Activated CD4-positive, alpha-beta memory T cell treated with anti-CD3 and anti-CD28 coated beads for 36 hours (primary cell): ENCODE measurements around the gene ZSCAN31. TPM values are rescaled to one million over a fixed set of nuclear protein-coding genes. Genes with fewer than 3 reads are reported as not detected.

Source experiments
- CTCF ChIA-PET: fragments of 350-600 bp; sonication (Branson Sonifier 250); formaldehyde crosslinking; loops from one replicate; lab custom pipeline; 2021; ENCODE audit warnings: antibody characterized with exemption, inconsistent platforms; lab: Charles Lee
- POLR2A ChIA-PET: fragments of 350-600 bp; sonication (Branson Sonifier 250); formaldehyde crosslinking; loops from one replicate; lab custom pipeline; 2021; ENCODE audit warnings: antibody characterized with exemption; lab: Charles Lee
- DNase-seq: peaks from one replicate; pipeline ENCODE4 v3.0.0-alpha.2; 2020
- H3K27ac Mint-ChIP-seq: one replicate; pipeline ENCODE4 v1.8.0; 2021; ENCODE audit warnings: mixed read lengths
- H3K27me3 Mint-ChIP-seq: one replicate; pipeline ENCODE4 v1.8.0; 2021; ENCODE audit warnings: mixed read lengths
- H3K36me3 Mint-ChIP-seq: one replicate; pipeline ENCODE4 v1.8.0; 2021; ENCODE audit warnings: mixed read lengths
- H3K4me1 Mint-ChIP-seq: one replicate; pipeline ENCODE4 v1.8.0; 2021; ENCODE audit warnings: low read depth, mixed read lengths
- H3K4me3 Mint-ChIP-seq: one replicate; pipeline ENCODE4 v1.8.0; 2021; ENCODE audit warnings: mild to moderate bottlenecking, mixed read lengths
- H3K9me3 Mint-ChIP-seq: one replicate; pipeline ENCODE4 v1.8.0; 2021; ENCODE audit warnings: mixed read lengths
- intact Hi-C: fragments of 100-400 bp; cut with micrococcal nuclease; formaldehyde crosslinking; loops from one replicate; pipeline ENCODE4 v1.15.1; 2023
- total RNA-seq, 2 experiments: library from RNA; stranded (reverse); gene quantifications; one replicate each; pipeline ENCODE4 v1.2.3, GENCODE V29; 2021

ZSCAN31 gene
- 1 to 10 TPM in 1 of 2 experiments, under 1 TPM in 1; 0.77 to 1.6 TPM for total RNA-seq

GRCh38 chr6:28335564-28336283 is at the start of gene ZSCAN31:
ZSCAN31 (minus strand) TSS chr6:28336148; CDS start chr6:28329683, 6,465 bp downstream.
- Mint-ChIP-seq H3K27ac (no peak within 1 kb of the TSS), H3K4me3 (no peak within 1 kb of the TSS), H3K27me3 (no peaks in the 10 kb centered on the region), H3K4me1 (no peaks in the 10 kb centered on the region), H3K36me3 (peaks cover 11% of the 10 kb centered on the region), H3K9me3 (peaks cover 12% of the 10 kb centered on the region)
- peak; percentile 88 for DNase-seq
- ChIA-PET POLR2A (interaction anchor here (1.0 to 1.5 kb wide), 5 partner anchors 68 to 497 kb away, joined by 3 to 6 read pairs (median 3); partner anchors contain the start of genes ZKSCAN8 and ZSCAN26), CTCF (interaction anchor here (2.9 kb wide), 1 partner anchor 20 kb away, joined by 15 read pairs; no protein-coding TSS in a partner anchor)
- intact Hi-C loops = loop anchor here (1.0 to 5.0 kb wide), 4 partner anchors 14 to 198 kb away; partner anchors contain the start of genes ZKSCAN3 and ZSCAN26

GRCh38 chr6:28384143-28384533 is 48.2 kb upstream of the ZSCAN31 start:
- CTCF ChIA-PET = interaction anchor here (1.9 kb wide), 1 partner anchor 28 kb away, joined by 7 read pairs; no protein-coding TSS in a partner anchor
- H3K4me1 Mint-ChIP-seq = no peaks in the 10 kb centered on the region
- no peak for DNase-seq
- H3K9me3 Mint-ChIP-seq = peaks cover 11% of the 10 kb centered on the region
- peaks cover 74% of the 10 kb centered on the region for H3K36me3 Mint-ChIP-seq
- POLR2A ChIA-PET = no interaction called here
- H3K27me3 Mint-ChIP-seq = no peaks in the 10 kb centered on the region
- intact Hi-C loops = no loop called here
- no peak overlapping the region for H3K27ac Mint-ChIP-seq
- no peak overlapping the region for H3K4me3 Mint-ChIP-seq

- Mint-ChIP-seq H3K4me1 (no peaks in the 10 kb centered on the region), H3K36me3 (peaks cover 71% of the 10 kb centered on the region), H3K27me3 (no peaks in the 10 kb centered on the region), H3K9me3 (peaks cover 11% of the 10 kb centered on the region), H3K27ac (no peak overlapping the region), H3K4me3 (peak overlapping the region; percentile 33)
- peak; percentile 42 for DNase-seq
- POLR2A ChIA-PET = no interaction called here
- intact Hi-C loops = no loop called here
- CTCF ChIA-PET = interaction anchor here (0.9 to 1.9 kb wide), 3 partner anchors 25 to 27 kb away, joined by 3 to 7 read pairs (median 3); no protein-coding TSS in a partner anchor
These were observed 47.5 kb upstream of the ZSCAN31 start for GRCh38 chr6:28383235-28384142.

GRCh38 chr6:28380381-28380780 is 44.4 kb upstream of the ZSCAN31 start:
- H3K36me3 Mint-ChIP-seq = peaks cover 60% of the 10 kb centered on the region
- ChIA-PET POLR2A (no interaction called here), CTCF (no interaction called here)
- intact Hi-C loops = no loop called here
- H3K27ac Mint-ChIP-seq = no peak overlapping the region
- peaks cover 11% of the 10 kb centered on the region for H3K9me3 Mint-ChIP-seq
- no peak for DNase-seq
- no peak overlapping the region for H3K4me3 Mint-ChIP-seq
- no peaks in the 10 kb centered on the region for H3K27me3 Mint-ChIP-seq
- H3K4me1 Mint-ChIP-seq = no peaks in the 10 kb centered on the region

DNA sequence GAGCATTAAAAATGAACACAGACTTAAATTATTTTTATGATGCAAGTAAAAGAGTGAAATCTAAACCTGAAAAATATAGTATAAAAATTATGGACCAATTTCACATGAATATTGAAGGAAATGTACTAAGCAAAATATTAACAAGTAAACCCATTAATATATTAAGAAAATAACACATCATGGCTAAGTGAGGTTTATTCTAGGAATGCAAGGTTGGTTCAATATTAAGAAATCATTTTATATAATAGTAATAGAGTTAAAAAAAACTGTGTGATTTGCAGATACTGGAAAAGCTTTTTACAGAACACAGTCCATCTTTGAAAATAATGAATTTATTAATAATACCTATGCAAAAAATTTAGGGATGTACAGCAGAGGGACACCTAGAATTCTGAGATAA is 42.7 kb upstream of the ZSCAN31 start:
- Mint-ChIP-seq H3K27me3 (no peaks in the 10 kb centered on the region), H3K9me3 (peaks cover 11% of the 10 kb centered on the region), H3K36me3 (peaks cover 49% of the 10 kb centered on the region), H3K4me1 (no peaks in the 10 kb centered on the region), H3K27ac (no peak overlapping the region), H3K4me3 (no peak overlapping the region)
- intact Hi-C loops = no loop called here
- ChIA-PET POLR2A (no interaction called here), CTCF (no interaction called here)
- no peak for DNase-seq

DNA sequence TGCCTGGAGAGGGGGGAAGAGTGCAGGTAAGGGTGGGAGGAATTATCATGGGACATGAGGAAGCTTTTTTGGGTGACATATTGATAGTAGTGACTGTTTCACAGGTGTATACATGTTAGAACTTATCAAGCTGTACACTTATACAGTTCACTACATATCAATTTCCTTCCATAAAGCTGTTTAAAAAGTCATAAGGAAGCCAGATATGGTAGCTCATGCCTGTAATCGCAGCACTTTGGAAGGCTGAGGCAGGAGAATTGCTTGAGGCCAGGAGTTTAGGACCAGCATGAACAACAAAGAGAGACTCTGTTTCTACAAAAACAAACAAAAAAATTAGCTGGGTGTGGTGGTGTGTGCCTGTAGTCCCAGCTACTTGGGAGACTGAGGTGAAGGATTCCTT is 41.9 kb upstream of the ZSCAN31 start:
- POLR2A ChIA-PET = no interaction called here
- Mint-ChIP-seq H3K9me3 (peaks cover 11% of the 10 kb centered on the region), H3K4me1 (no peaks in the 10 kb centered on the region), H3K4me3 (no peak overlapping the region), H3K36me3 (peaks cover 45% of the 10 kb centered on the region), H3K27me3 (no peaks in the 10 kb centered on the region), H3K27ac (no peak overlapping the region)
- intact Hi-C loops = no loop called here
- no peak for DNase-seq
- CTCF ChIA-PET = no interaction called here

DNA sequence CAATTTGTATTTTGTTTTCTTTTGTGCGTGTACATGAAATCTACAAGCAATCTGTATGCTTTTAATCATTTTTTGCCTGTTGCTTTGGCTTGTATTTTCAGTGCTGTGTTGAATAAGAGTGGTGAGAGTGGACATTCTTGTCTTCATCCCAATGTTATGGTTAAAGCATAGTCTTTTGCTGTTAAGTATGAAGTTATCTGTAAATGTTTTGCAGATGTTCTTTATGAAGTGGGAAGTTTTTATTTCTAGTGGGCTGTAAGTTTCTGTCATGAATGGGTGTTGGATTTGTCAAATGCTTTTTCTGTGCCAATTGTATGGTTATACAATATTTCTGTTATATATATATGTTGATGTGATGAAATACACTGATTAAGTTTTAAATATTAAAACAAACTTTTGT is 38.0 kb upstream of the ZSCAN31 start:
- DNase-seq = no peak
- CTCF ChIA-PET = no interaction called here
- POLR2A ChIA-PET = no interaction called here

GRCh38 chr6:28371706-28372451 is 35.9 kb upstream of the ZSCAN31 start:
- ChIA-PET CTCF (no interaction called here), POLR2A (no interaction called here)
- no peak for DNase-seq
- intact Hi-C loops = no loop called here
- Mint-ChIP-seq H3K9me3 (no peaks in the 10 kb centered on the region), H3K4me1 (no peaks in the 10 kb centered on the region), H3K36me3 (peaks cover 8% of the 10 kb centered on the region), H3K27me3 (no peaks in the 10 kb centered on the region), H3K27ac (no peak overlapping the region), H3K4me3 (no peak overlapping the region)

More for the DNA sequence above, 38.0 kb upstream of the ZSCAN31 start:
- no peaks in the 10 kb centered on the region for H3K4me1 Mint-ChIP-seq
- H3K4me3 Mint-ChIP-seq = no peak overlapping the region
- intact Hi-C loops = no loop called here
- H3K9me3 Mint-ChIP-seq = no peaks in the 10 kb centered on the region
- no peak overlapping the region for H3K27ac Mint-ChIP-seq
- peaks cover 11% of the 10 kb centered on the region for H3K36me3 Mint-ChIP-seq
- H3K27me3 Mint-ChIP-seq = no peaks in the 10 kb centered on the region

DNA sequence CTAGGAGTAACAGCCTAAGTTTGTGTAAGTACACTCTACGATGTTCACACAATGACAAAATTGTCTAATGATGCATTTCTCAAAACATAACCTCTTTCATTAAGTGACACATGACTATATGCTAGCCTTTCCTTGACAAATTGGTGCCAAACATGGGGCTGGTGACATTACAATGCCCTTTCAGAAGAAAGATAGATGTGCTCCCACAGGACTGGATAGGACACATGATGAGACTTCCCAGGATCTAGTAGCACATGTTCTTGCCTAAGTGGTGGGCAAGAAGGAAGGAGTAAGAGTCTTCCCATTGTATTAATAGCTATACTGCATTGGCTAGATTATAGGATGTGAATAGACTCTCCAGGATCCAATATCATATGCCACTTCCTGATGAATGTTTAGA is 35.3 kb upstream of the ZSCAN31 start:
- Mint-ChIP-seq H3K9me3 (no peaks in the 10 kb centered on the region), H3K4me3 (no peak overlapping the region), H3K4me1 (no peaks in the 10 kb centered on the region), H3K36me3 (peaks cover 8% of the 10 kb centered on the region), H3K27ac (no peak overlapping the region), H3K27me3 (no peaks in the 10 kb centered on the region)
- no peak for DNase-seq
- intact Hi-C loops = no loop called here
- ChIA-PET POLR2A (no interaction called here), CTCF (no interaction called here)

- DNase-seq = no peak
- intact Hi-C loops = no loop called here
- H3K27ac Mint-ChIP-seq = no peak overlapping the region
- ChIA-PET POLR2A (no interaction called here), CTCF (interaction anchor here (1.1 kb wide), 1 partner anchor 15 kb away, joined by 6 read pairs; no protein-coding TSS in a partner anchor)
- no peaks in the 10 kb centered on the region for H3K27me3 Mint-ChIP-seq
- H3K4me1 Mint-ChIP-seq = no peaks in the 10 kb centered on the region
- H3K9me3 Mint-ChIP-seq = no peaks in the 10 kb centered on the region
- peaks cover 13% of the 10 kb centered on the region for H3K36me3 Mint-ChIP-seq
- no peak overlapping the region for H3K4me3 Mint-ChIP-seq
These were observed 34.5 kb upstream of the ZSCAN31 start for GRCh38 chr6:28370440-28370839.

- Mint-ChIP-seq H3K9me3 (no peaks in the 10 kb centered on the region), H3K27ac (no peak overlapping the region), H3K27me3 (no peaks in the 10 kb centered on the region), H3K4me1 (no peaks in the 10 kb centered on the region), H3K4me3 (no peak overlapping the region), H3K36me3 (peaks cover 18% of the 10 kb centered on the region)
- intact Hi-C loops = no loop called here
- no peak for DNase-seq
- CTCF ChIA-PET = no interaction called here
- POLR2A ChIA-PET = no interaction called here
These were observed 33.5 kb upstream of the ZSCAN31 start for GRCh38 chr6:28369463-28369862.
